ENCODE measurements around the gene PAM.
A peak's percentile ranks its signal among the peaks of the same experiment; 100 is the strongest.

Gene PAM

GRCh38 chr5:102807878-102808502 is 52.9 kb downstream of the PAM start:
- no peak overlapping the region for H2BK5ac ChIP-seq (ENCODE audit: low read depth, low read length, poor library complexity, severe bottlenecking)
- WGBS = 12% methylated on average over 4 of the region's 7 CpGs
- H3K9me3 ChIP-seq (ENCODE audit: control insufficient read depth, low read length) = no peaks in the 10 kb centered on the region
- no peak overlapping the region for H2BK12ac ChIP-seq (ENCODE audit: low read length in 2 of 2)
- no peak overlapping the region for H2AFZ ChIP-seq (ENCODE audit: low read depth, low read length)
- H3K27me3 ChIP-seq (ENCODE audit: control insufficient read depth in 1 of 2, insufficient read depth in 1 of 2, low read length in 2 of 2) = no peaks in the 10 kb centered on the region
- H3K9ac ChIP-seq (ENCODE audit: low read length) = no peak overlapping the region
- H4K8ac ChIP-seq (ENCODE audit: low read length) = no peak overlapping the region
- H2BK15ac ChIP-seq (ENCODE audit: low read depth, poor library complexity, severe bottlenecking) = no peak overlapping the region
- no peaks in the 10 kb centered on the region for H3K4me1 ChIP-seq (ENCODE audit: control insufficient read depth, insufficient read depth, low read depth, low read length)
- H3K27ac ChIP-seq (ENCODE audit: low read length, poor library complexity, severe bottlenecking) = no peak overlapping the region
- H2AK5ac ChIP-seq (ENCODE audit: low read length, severe bottlenecking) = no peak overlapping the region
- H3K23ac ChIP-seq (ENCODE audit: low read length in 2 of 2) = no peak overlapping the region
- no peak overlapping the region for H3K18ac ChIP-seq (ENCODE audit: low read depth in 1 of 2, low read length in 2 of 2)
- H3K36me3 ChIP-seq (ENCODE audit: control insufficient read depth in 1 of 2, insufficient read depth in 2 of 2, low read depth in 1 of 2, low read length in 2 of 2) = no peaks in the 10 kb centered on the region
- no peak overlapping the region for H4K91ac ChIP-seq (ENCODE audit: low read length)
- H3K4me3 ChIP-seq (ENCODE audit: insufficient read depth in 1 of 2, low read depth in 1 of 2, low read length in 2 of 2) = no peak overlapping the region
- no peak overlapping the region for H3K4ac ChIP-seq (ENCODE audit: low read depth in 1 of 2, low read length in 2 of 2)
- H2BK120ac ChIP-seq (ENCODE audit: low read depth, low read length) = no peak overlapping the region
- peaks cover 15% of the 10 kb centered on the region for H3K79me1 ChIP-seq (replicated peaks; ENCODE audit: low read length, poor library complexity, severe bottlenecking)
- DNase-seq = peak; percentile 91
- peak overlapping the region; percentile 6 for H3K4me2 ChIP-seq (ENCODE audit: low read length, poor library complexity, severe bottlenecking)
- H3K14ac ChIP-seq (ENCODE audit: low read length in 2 of 2) = no peak overlapping the region

GRCh38 chr5:102809033-102809432 is 53.9 kb downstream of the PAM start:
- H2BK12ac ChIP-seq (ENCODE audit: low read length in 2 of 2) = no peak overlapping the region
- H3K4me2 ChIP-seq (ENCODE audit: low read length, poor library complexity, severe bottlenecking) = no peak overlapping the region
- no peaks in the 10 kb centered on the region for H3K9me3 ChIP-seq (ENCODE audit: control insufficient read depth, low read length)
- no peak overlapping the region for H3K23ac ChIP-seq (ENCODE audit: low read length in 2 of 2)
- H3K9ac ChIP-seq (ENCODE audit: low read length) = no peak overlapping the region
- no peak overlapping the region for H2BK120ac ChIP-seq (ENCODE audit: low read depth, low read length)
- no peak overlapping the region for H3K14ac ChIP-seq (ENCODE audit: low read length in 2 of 2)
- no peaks in the 10 kb centered on the region for H3K27me3 ChIP-seq (ENCODE audit: control insufficient read depth in 1 of 2, insufficient read depth in 1 of 2, low read length in 2 of 2)
- no peak overlapping the region for H3K18ac ChIP-seq (ENCODE audit: low read depth in 1 of 2, low read length in 2 of 2)
- DNase-seq = no peak
- H3K36me3 ChIP-seq (ENCODE audit: control insufficient read depth in 1 of 2, insufficient read depth in 2 of 2, low read depth in 1 of 2, low read length in 2 of 2) = no peaks in the 10 kb centered on the region
- no peak overlapping the region for H2AK5ac ChIP-seq (ENCODE audit: low read length, severe bottlenecking)
- H3K79me1 ChIP-seq (replicated peaks; ENCODE audit: low read length, poor library complexity, severe bottlenecking) = peaks cover 13% of the 10 kb centered on the region
- H3K4ac ChIP-seq (ENCODE audit: low read depth in 1 of 2, low read length in 2 of 2) = no peak overlapping the region
- no peak overlapping the region for H4K8ac ChIP-seq (ENCODE audit: low read length)
- H2BK15ac ChIP-seq (ENCODE audit: low read depth, poor library complexity, severe bottlenecking) = no peak overlapping the region
- no peak overlapping the region for H4K91ac ChIP-seq (ENCODE audit: low read length)
- no peaks in the 10 kb centered on the region for H3K4me1 ChIP-seq (ENCODE audit: control insufficient read depth, insufficient read depth, low read depth, low read length)
- H2AFZ ChIP-seq (ENCODE audit: low read depth, low read length) = no peak overlapping the region
- 86% methylated on average over 2 of the region's 4 CpGs for WGBS
- no peak overlapping the region for H3K4me3 ChIP-seq (ENCODE audit: insufficient read depth in 1 of 2, low read depth in 1 of 2, low read length in 2 of 2)
- peak overlapping the region; percentile 57 for H3K27ac ChIP-seq (ENCODE audit: low read length, poor library complexity, severe bottlenecking)
- no peak overlapping the region for H2BK5ac ChIP-seq (ENCODE audit: low read depth, low read length, poor library complexity, severe bottlenecking)

- Histone ChIP-seq H3K9ac (ENCODE audit: low read length) (no peak overlapping the region), H2AFZ (ENCODE audit: low read depth, low read length) (no peak overlapping the region), H3K14ac (ENCODE audit: low read length in 2 of 2) (no peak overlapping the region), H3K27ac (ENCODE audit: low read length, poor library complexity, severe bottlenecking) (peak overlapping the region; percentile 29), H3K23ac (ENCODE audit: low read length in 2 of 2) (no peak overlapping the region), H2AK5ac (ENCODE audit: low read length, severe bottlenecking) (no peak overlapping the region), H3K4ac (ENCODE audit: low read depth in 1 of 2, low read length in 2 of 2) (no peak overlapping the region), H2BK120ac (ENCODE audit: low read depth, low read length) (no peak overlapping the region), H3K79me1 (replicated peaks; ENCODE audit: low read length, poor library complexity, severe bottlenecking) (peaks cover 15% of the 10 kb centered on the region), H3K4me1 (ENCODE audit: control insufficient read depth, insufficient read depth, low read depth, low read length) (peaks cover 2% of the 10 kb centered on the region), H2BK15ac (ENCODE audit: low read depth, poor library complexity, severe bottlenecking) (no peak overlapping the region), H3K4me3 (ENCODE audit: insufficient read depth in 1 of 2, low read depth in 1 of 2, low read length in 2 of 2) (no peak overlapping the region), H2BK5ac (ENCODE audit: low read depth, low read length, poor library complexity, severe bottlenecking) (no peak overlapping the region), H3K27me3 (ENCODE audit: control insufficient read depth in 1 of 2, insufficient read depth in 1 of 2, low read length in 2 of 2) (no peaks in the 10 kb centered on the region), H3K18ac (ENCODE audit: low read depth in 1 of 2, low read length in 2 of 2) (no peak overlapping the region), H4K91ac (ENCODE audit: low read length) (no peak overlapping the region), H3K4me2 (ENCODE audit: low read length, poor library complexity, severe bottlenecking) (no peak overlapping the region), H4K8ac (ENCODE audit: low read length) (no peak overlapping the region), H2BK12ac (ENCODE audit: low read length in 2 of 2) (no peak overlapping the region), H3K36me3 (ENCODE audit: control insufficient read depth in 1 of 2, insufficient read depth in 2 of 2, low read depth in 1 of 2, low read length in 2 of 2) (no peaks in the 10 kb centered on the region), H3K9me3 (ENCODE audit: control insufficient read depth, low read length) (no peaks in the 10 kb centered on the region)
- DNase-seq = peak; percentile 55
- no CpG with 5 or more reads among the region's 2 CpGs for WGBS
Measured at GRCh38 chr5:102811972-102812371, 56.9 kb downstream of the PAM start.

- Histone ChIP-seq H2BK5ac (ENCODE audit: low read depth, low read length, poor library complexity, severe bottlenecking) (no peak overlapping the region), H2AK5ac (ENCODE audit: low read length, severe bottlenecking) (no peak overlapping the region), H2BK12ac (ENCODE audit: low read length in 2 of 2) (no peak overlapping the region), H3K4ac (ENCODE audit: low read depth in 1 of 2, low read length in 2 of 2) (no peak overlapping the region), H2AFZ (ENCODE audit: low read depth, low read length) (no peak overlapping the region), H3K4me1 (ENCODE audit: control insufficient read depth, insufficient read depth, low read depth, low read length) (peaks cover 2% of the 10 kb centered on the region), H4K91ac (ENCODE audit: low read length) (no peak overlapping the region), H3K4me3 (ENCODE audit: insufficient read depth in 1 of 2, low read depth in 1 of 2, low read length in 2 of 2) (no peak overlapping the region), H3K4me2 (ENCODE audit: low read length, poor library complexity, severe bottlenecking) (no peak overlapping the region), H3K14ac (ENCODE audit: low read length in 2 of 2) (no peak overlapping the region), H2BK120ac (ENCODE audit: low read depth, low read length) (no peak overlapping the region), H3K9ac (ENCODE audit: low read length) (no peak overlapping the region), H3K18ac (ENCODE audit: low read depth in 1 of 2, low read length in 2 of 2) (no peak overlapping the region), H3K27me3 (ENCODE audit: control insufficient read depth in 1 of 2, insufficient read depth in 1 of 2, low read length in 2 of 2) (no peaks in the 10 kb centered on the region), H3K36me3 (ENCODE audit: control insufficient read depth in 1 of 2, insufficient read depth in 2 of 2, low read depth in 1 of 2, low read length in 2 of 2) (no peaks in the 10 kb centered on the region), H3K79me1 (replicated peaks; ENCODE audit: low read length, poor library complexity, severe bottlenecking) (peaks cover 18% of the 10 kb centered on the region), H3K23ac (ENCODE audit: low read length in 2 of 2) (no peak overlapping the region), H4K8ac (ENCODE audit: low read length) (no peak overlapping the region), H3K27ac (ENCODE audit: low read length, poor library complexity, severe bottlenecking) (no peak overlapping the region), H3K9me3 (ENCODE audit: control insufficient read depth, low read length) (no peaks in the 10 kb centered on the region), H2BK15ac (ENCODE audit: low read depth, poor library complexity, severe bottlenecking) (no peak overlapping the region)
- 60% methylated on average over 1 of the region's 1 CpG for WGBS
- no peak for DNase-seq
Measured at GRCh38 chr5:102813740-102814139, 58.6 kb downstream of the PAM start.
